Memory B cell (primary cell): ENCODE data around the gene ALDH8A1.

ENCODE experiments used
- ATAC-seq: fragments of 150-1000 bp; cut with Tn5 transposase; 2 replicates; pipeline ENCODE4 v1.10.0; 2021; ENCODE audit warnings: low read depth, mild to moderate bottlenecking, moderate library complexity
- DNase-seq, 2 donors: peaks; one replicate each; pipeline ENCODE4 v3.0.0; 2022; ENCODE audit warnings: low spot score in 2 of 2
- H3K27ac Mint-ChIP-seq: one replicate; pipeline ENCODE4 v1.8.0; 2022; ENCODE audit warnings: mild to moderate bottlenecking, moderate library complexity, mixed read lengths
- H3K27me3 Mint-ChIP-seq: one replicate; pipeline ENCODE4 v1.8.0; 2022; ENCODE audit warnings: mixed read lengths
- H3K36me3 Mint-ChIP-seq: one replicate; pipeline ENCODE4 v1.8.0; 2022; ENCODE audit warnings: mild to moderate bottlenecking, mixed read lengths
- H3K4me1 Mint-ChIP-seq: one replicate; pipeline ENCODE4 v1.8.0; 2022; ENCODE audit warnings: mixed read lengths
- H3K4me3 Mint-ChIP-seq: one replicate; pipeline ENCODE4 v1.8.0; 2022; ENCODE audit warnings: mild to moderate bottlenecking, moderate library complexity, mixed read lengths
- H3K9me3 Mint-ChIP-seq: one replicate; pipeline ENCODE4 v1.8.0; 2022; ENCODE audit warnings: mixed read lengths

The ALDH8A1 gene, protein sequence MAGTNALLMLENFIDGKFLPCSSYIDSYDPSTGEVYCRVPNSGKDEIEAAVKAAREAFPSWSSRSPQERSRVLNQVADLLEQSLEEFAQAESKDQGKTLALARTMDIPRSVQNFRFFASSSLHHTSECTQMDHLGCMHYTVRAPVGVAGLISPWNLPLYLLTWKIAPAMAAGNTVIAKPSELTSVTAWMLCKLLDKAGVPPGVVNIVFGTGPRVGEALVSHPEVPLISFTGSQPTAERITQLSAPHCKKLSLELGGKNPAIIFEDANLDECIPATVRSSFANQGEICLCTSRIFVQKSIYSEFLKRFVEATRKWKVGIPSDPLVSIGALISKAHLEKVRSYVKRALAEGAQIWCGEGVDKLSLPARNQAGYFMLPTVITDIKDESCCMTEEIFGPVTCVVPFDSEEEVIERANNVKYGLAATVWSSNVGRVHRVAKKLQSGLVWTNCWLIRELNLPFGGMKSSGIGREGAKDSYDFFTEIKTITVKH

DNA sequence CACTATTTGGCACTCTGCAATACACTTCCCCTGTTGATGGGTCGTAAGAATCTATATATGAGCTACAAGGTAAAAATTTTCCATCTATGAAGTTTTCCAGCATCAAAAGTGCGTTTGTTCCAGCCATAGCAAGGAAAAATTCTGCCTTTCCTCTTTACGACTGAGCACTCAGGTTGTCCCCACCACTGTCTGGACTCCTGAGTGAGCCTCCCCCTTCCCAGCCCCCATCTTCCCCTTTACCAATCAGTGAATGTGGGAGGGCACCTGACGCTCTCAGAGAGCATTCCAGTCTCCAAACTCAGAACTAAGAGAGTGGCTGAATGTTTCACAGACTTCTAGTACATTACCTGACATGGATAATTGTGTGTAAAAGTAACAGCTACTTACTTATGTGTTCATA lies at the start of gene ALDH8A1:
Gene ALDH8A1, minus strand, starts transcription at position 175 of the 400 bp plus-strand sequence. Its CDS starts 48 bp downstream, at position 127.
- peaks cover 1% of the 10 kb centered on the region for H3K27me3 Mint-ChIP-seq
- no peak for ATAC-seq
- H3K36me3 Mint-ChIP-seq, result no peaks in the 10 kb centered on the region
- no peak within 1 kb of the TSS for H3K4me3 Mint-ChIP-seq
- no peak for DNase-seq
- peaks cover 3% of the 10 kb centered on the region for H3K9me3 Mint-ChIP-seq
- no peak within 1 kb of the TSS for H3K27ac Mint-ChIP-seq
- H3K4me1 Mint-ChIP-seq, result no peaks in the 10 kb centered on the region

GRCh38 chr6:134999107-134999506 lies 49.2 kb upstream of the ALDH8A1 start:
- no peaks in the 10 kb centered on the region for H3K9me3 Mint-ChIP-seq
- ATAC-seq, result no peak

DNA sequence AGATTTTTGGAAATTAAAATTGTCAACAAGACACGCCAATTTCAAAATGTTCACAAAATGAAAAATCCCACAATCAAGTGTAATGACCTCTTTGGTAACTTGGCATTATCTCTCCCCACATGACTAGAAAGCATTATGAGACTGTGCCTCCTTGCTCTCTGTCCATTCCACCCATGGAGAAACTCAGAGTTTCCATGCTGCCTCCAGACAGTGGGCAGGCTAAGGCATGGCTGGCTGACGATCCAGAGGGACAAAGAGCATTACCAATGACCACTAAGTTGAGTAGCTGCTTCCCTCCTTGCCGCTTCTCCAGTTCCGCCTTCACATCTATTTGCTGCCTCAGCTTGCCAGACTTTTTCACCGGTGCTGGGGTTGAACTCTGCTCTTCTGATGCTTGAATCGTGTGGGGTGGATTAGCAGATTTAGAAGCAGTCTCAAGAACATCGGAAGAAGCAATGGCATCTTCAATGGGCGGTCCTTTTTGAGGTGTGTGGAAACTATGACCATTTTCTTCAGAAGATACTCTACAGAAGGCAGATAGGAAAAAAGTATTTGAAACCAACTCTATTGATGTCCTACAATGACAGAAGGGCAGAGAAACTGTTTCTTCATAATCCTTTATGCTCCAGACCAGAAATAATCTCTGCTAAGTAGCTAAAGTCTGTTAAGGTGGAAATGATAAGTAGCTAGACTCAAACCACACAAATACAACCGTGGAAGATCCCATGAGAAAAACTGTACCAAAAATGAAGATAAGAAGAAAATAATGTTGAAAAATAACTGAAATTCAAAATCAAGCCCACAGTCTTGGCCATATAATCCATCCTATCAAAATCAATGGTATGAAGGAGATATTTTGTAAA lies 47.5 kb upstream of the ALDH8A1 start:
- no peak for DNase-seq
- Mint-ChIP-seq H3K36me3 (peaks cover 16% of the 10 kb centered on the region), H3K27me3 (no peaks in the 10 kb centered on the region), H3K4me3 (no peak overlapping the region), H3K9me3 (no peaks in the 10 kb centered on the region), H3K27ac (no peak overlapping the region), H3K4me1 (no peaks in the 10 kb centered on the region)
- no peak for ATAC-seq

More at GRCh38 chr6:134999107-134999506, 49.2 kb upstream of the ALDH8A1 start:
- Mint-ChIP-seq H3K4me3 (no peak overlapping the region), H3K27me3 (no peaks in the 10 kb centered on the region), H3K36me3 (peaks cover 16% of the 10 kb centered on the region), H3K4me1 (no peaks in the 10 kb centered on the region), H3K27ac (no peak overlapping the region)
- no peak for DNase-seq

- DNase-seq (no peak), ATAC-seq (no peak)
- H3K4me1 Mint-ChIP-seq, result no peaks in the 10 kb centered on the region
- no peak overlapping the region for H3K4me3 Mint-ChIP-seq
- H3K9me3 Mint-ChIP-seq, result no peaks in the 10 kb centered on the region
- H3K27me3 Mint-ChIP-seq, result no peaks in the 10 kb centered on the region
- no peak overlapping the region for H3K27ac Mint-ChIP-seq
- H3K36me3 Mint-ChIP-seq, result peaks cover 19% of the 10 kb centered on the region
These were observed 45.6 kb upstream of the ALDH8A1 start for GRCh38 chr6:134995536-134995935.

DNA sequence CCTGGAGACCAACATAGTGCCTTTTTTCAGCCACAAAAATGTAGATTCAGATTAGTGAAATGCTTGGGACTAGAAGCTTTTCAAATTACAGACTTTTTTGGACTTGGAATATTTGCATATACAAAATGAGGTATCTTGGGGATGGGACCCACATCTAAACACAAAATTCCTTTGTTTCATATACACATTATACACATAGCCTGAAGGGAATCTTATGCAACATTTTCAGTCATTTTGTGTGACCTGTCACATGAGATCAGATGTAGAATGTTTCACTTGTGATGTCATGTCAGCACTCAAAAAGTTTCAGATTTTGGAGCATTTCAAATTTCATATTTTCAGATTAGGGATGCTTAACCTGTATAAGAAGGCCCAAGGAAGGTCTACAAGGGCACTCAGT lies 44.5 kb upstream of the ALDH8A1 start:
- Mint-ChIP-seq H3K4me3 (no peak overlapping the region), H3K27me3 (no peaks in the 10 kb centered on the region), H3K36me3 (peaks cover 24% of the 10 kb centered on the region), H3K9me3 (no peaks in the 10 kb centered on the region), H3K4me1 (no peaks in the 10 kb centered on the region), H3K27ac (no peak overlapping the region)
- DNase-seq, result no peak
- no peak for ATAC-seq

- Mint-ChIP-seq H3K4me1 (no peaks in the 10 kb centered on the region), H3K27ac (no peak overlapping the region), H3K27me3 (no peaks in the 10 kb centered on the region), H3K4me3 (no peak overlapping the region), H3K9me3 (no peaks in the 10 kb centered on the region), H3K36me3 (peaks cover 22% of the 10 kb centered on the region)
- DNase-seq (no peak), ATAC-seq (no peak)
These were observed 42.3 kb upstream of the ALDH8A1 start for GRCh38 chr6:134992155-134992554.

- no peaks in the 10 kb centered on the region for H3K27me3 Mint-ChIP-seq
- H3K9me3 Mint-ChIP-seq, result no peaks in the 10 kb centered on the region
- ATAC-seq (no peak), DNase-seq (no peak)
- H3K4me3 Mint-ChIP-seq, result no peak overlapping the region
- H3K36me3 Mint-ChIP-seq, result peaks cover 15% of the 10 kb centered on the region
- H3K27ac Mint-ChIP-seq, result no peak overlapping the region
- no peaks in the 10 kb centered on the region for H3K4me1 Mint-ChIP-seq
These were observed 40.4 kb upstream of the ALDH8A1 start for GRCh38 chr6:134990262-134990661.

GRCh38 chr6:134984821-134985220 lies 34.9 kb upstream of the ALDH8A1 start:
- ATAC-seq (no peak), DNase-seq (no peak)
- Mint-ChIP-seq H3K36me3 (peaks cover 26% of the 10 kb centered on the region), H3K4me1 (peaks cover 10% of the 10 kb centered on the region), H3K27me3 (no peaks in the 10 kb centered on the region), H3K9me3 (no peaks in the 10 kb centered on the region), H3K4me3 (no peak overlapping the region), H3K27ac (no peak overlapping the region)

DNA sequence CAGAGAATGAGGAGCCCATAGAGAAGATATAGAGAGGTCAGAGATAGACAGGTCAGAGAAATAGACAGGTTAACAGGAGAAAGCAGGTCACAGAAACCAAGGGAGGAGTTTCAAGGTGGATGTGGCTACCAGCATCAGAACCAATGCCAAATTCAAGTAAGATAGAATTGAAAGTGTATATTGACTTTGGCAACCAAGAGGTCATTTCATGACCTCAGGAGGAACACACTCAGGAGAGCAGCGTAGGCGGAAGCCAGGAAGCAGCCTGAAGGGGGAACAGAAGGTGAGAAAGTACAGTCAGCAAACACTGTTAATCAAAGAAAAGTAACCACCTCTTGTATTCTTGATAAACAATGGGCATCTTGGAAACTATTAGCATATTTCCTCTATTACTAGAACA lies 33.9 kb upstream of the ALDH8A1 start:
- H3K4me3 Mint-ChIP-seq, result no peak overlapping the region
- no peaks in the 10 kb centered on the region for H3K9me3 Mint-ChIP-seq
- H3K4me1 Mint-ChIP-seq, result peaks cover 10% of the 10 kb centered on the region
- peak overlapping the region; percentile 1 for H3K27ac Mint-ChIP-seq
- DNase-seq (no peak), ATAC-seq (no peak)
- H3K27me3 Mint-ChIP-seq, result no peaks in the 10 kb centered on the region
- peaks cover 23% of the 10 kb centered on the region for H3K36me3 Mint-ChIP-seq

DNA sequence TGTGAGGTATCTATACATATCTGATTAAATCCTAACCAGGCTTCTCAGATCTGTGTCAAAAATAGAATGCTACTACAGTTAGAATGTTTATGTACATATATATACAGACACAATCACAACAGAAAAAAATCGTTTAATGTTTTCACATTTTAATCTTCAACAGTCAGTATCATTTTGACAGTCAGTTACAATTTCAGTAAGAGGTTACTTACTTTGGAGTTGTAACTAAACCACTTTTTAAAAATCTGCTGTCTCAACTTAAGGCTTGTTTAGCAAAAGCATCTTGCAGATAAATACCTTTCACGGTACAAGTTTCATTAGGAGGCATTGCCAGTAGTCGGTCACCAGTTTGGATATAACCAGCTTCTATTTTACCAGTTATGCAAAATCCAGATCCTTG lies 32.3 kb upstream of the ALDH8A1 start:
- ATAC-seq (no peak), DNase-seq (no peak)
- no peak overlapping the region for H3K4me3 Mint-ChIP-seq
- no peaks in the 10 kb centered on the region for H3K27me3 Mint-ChIP-seq
- H3K4me1 Mint-ChIP-seq, result peaks cover 10% of the 10 kb centered on the region
- peaks cover 28% of the 10 kb centered on the region for H3K36me3 Mint-ChIP-seq
- H3K27ac Mint-ChIP-seq, result no peak overlapping the region
- H3K9me3 Mint-ChIP-seq, result no peaks in the 10 kb centered on the region

DNA sequence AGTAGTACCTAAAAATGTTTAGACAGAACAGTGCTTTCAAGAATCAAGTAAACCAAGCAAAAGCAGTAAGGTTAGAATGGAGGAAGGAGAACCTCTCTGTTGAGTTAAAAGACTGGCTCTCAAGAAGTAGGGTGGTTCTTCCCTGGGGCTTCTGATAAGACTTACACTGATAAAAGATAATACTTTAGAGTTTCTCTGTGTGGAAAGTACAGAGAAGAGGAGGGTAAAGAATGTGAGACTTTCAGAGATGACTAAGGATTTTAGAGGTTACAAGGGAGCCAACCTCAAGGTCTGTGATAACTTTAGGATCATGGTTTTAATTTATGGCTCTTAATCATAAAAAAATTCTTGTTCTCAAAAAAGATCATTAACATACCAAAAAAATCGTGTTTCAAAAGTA lies 30.9 kb upstream of the ALDH8A1 start:
- no peaks in the 10 kb centered on the region for H3K27me3 Mint-ChIP-seq
- peaks cover 37% of the 10 kb centered on the region for H3K36me3 Mint-ChIP-seq
- no peak overlapping the region for H3K4me3 Mint-ChIP-seq
- H3K27ac Mint-ChIP-seq, result no peak overlapping the region
- DNase-seq (no peak), ATAC-seq (no peak)
- H3K9me3 Mint-ChIP-seq, result no peaks in the 10 kb centered on the region
- H3K4me1 Mint-ChIP-seq, result peaks cover 10% of the 10 kb centered on the region

DNA sequence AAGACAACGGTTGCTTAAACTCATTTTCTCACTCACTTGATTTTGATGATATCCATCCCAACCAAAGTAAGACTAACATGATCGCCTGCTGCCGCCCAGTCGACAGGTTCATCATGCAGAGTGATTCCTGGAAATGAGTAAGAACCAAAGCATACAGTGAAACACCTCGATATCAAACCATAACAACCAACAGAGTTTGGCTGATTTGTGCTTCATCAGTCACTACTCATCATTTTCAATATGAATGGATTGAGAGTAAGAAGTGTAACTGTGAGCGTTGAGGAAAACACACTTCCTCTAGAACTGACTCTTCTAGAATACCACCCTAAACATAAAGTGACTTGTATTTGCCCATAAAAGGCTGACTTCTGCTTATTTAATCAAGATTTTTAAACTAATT lies 29.2 kb upstream of the ALDH8A1 start:
- Mint-ChIP-seq H3K27me3 (no peaks in the 10 kb centered on the region), H3K4me3 (no peak overlapping the region), H3K27ac (peak overlapping the region; percentile 33), H3K9me3 (no peaks in the 10 kb centered on the region), H3K4me1 (peaks cover 10% of the 10 kb centered on the region), H3K36me3 (peaks cover 46% of the 10 kb centered on the region)
- DNase-seq (no peak), ATAC-seq (no peak)

GRCh38 chr6:134974370-134974769 lies 24.5 kb upstream of the ALDH8A1 start:
- Mint-ChIP-seq H3K27ac (no peak overlapping the region), H3K4me3 (no peak overlapping the region), H3K36me3 (peaks cover 46% of the 10 kb centered on the region), H3K4me1 (no peaks in the 10 kb centered on the region), H3K27me3 (no peaks in the 10 kb centered on the region), H3K9me3 (no peaks in the 10 kb centered on the region)
- DNase-seq (no peak), ATAC-seq (no peak)

DNA sequence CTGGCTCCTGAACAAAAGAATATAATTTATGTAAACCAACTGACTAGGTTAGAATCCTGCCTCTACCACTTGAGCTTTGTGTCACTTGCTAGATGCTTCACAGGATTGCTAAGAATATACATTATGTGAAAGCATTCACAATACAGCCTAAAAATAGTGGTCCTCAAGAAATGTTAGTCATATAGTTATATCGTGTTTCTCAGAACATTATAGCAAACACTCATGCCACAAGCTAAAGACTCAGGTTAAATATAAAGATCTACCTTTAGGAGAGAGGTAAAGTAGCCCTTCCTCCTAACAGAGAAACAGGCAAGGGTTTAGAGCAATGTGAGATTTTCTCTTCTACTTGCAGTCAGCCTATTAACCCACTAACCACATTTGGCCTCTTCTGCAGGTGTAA lies 17.8 kb upstream of the ALDH8A1 start:
- Mint-ChIP-seq H3K27me3 (no peaks in the 10 kb centered on the region), H3K4me1 (no peaks in the 10 kb centered on the region), H3K36me3 (peaks cover 31% of the 10 kb centered on the region), H3K4me3 (no peak overlapping the region), H3K27ac (no peak overlapping the region), H3K9me3 (no peaks in the 10 kb centered on the region)
- ATAC-seq, result no peak
- no peak for DNase-seq
